GM18520 (cell line): Measurements from ENCODE around the gene AHI1.

Experiments used
- ATAC-seq: cut with Tn5 transposase; IDR thresholded peaks from one replicate; pipeline ENCODE4 v1.9.1; 2021; ENCODE audit not compliant: unreplicated experiment

Gene AHI1

DNA sequence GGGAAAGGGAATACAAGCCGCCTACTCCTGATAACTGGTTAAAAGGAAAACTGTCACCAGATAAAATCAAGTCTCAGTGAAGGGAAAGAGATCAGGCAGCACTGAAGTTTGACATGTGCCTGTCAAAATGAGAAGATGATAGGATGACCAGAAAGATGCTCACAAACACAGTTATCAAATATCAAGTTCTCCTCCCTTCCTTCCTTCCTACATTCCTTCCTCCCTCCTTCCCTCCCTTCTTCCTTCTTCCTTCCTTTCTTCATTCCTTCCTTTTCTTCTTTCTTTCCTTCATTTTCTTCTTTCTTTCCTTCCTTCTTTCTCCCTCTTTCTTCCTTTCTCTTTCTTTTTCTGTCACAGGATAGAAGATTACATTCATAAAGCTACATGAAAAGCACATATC lies 261.2 kb downstream of the AHI1 start:
- ATAC-seq = no peak

DNA sequence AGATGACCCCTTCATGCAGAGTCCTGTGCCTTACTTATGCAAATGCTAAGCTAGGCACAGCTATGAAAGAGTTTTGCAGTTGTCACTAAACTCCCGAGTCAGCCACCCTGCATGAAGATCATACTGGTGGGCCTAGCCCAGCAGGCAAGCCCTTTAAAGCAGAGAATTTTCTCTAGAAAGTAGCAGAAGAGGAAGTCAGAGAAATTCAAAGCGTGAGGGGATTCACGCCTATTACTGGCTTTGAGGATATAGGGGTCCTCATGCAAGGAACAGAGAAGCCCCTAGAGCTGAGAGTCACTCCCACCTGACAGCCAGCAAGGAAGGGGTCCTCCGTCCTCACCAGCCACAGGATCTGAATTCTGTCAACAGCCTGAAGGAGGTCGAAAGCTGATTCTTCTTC lies 261.8 kb downstream of the AHI1 start:
- ATAC-seq = no peak

DNA sequence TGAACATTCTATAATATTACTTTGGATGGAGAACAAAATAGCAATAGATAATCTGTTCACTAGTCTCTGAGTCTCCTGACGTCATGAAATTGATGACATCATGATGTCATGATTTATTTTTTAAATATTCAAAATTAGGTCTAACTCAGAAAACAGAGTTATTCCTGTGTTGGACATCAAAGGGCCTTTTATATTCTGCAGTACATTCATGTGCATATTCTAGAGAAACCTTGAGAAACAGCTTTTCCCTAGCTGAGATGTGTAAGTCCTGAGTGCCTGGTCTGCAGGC lies 263.1 kb downstream of the AHI1 start:
- ATAC-seq = no peak

DNA sequence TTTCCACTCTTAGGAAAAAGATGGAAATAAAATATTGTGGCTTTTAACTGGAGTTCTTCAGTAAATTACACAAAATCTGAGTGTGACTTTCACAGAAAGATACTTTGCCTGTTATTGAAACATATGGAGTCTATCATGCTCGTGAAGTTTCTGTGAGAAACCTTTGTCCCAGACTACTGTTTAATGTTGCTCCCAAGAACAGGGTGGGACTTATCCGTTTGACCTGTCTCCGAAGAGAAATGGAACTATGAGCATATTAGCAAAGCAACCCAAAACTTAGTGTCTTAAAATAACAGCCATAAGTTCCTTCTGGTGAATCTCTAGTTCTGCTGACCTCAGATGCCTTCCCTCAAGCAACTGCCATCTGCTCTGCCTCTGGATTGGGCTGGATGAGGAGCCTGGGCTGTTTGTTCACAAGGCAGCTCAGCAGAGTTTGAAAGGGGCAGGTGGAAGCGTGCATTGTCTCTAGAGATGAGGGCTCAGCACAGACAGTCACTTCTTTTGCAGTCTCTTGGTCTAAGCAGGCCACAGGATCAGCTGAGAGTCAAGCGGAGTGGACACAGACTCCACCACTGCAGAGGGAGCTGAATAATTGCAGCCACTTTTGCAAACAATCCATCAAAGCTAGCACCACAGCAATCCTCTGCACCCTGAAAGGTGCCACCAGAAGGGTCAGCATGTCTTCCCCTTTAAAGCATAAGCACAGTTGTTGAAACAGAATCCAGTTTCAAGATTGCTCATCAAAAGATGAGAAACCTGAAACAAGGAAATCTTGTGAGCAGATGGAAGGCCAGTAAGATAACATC lies 263.7 kb downstream of the AHI1 start:
- ATAC-seq = no peak
